Activated effector memory CD4-positive, alpha-beta T cell treated with Interleukin-2 at 50 U/mL for 16 hours (primary cell): ENCODE data around the gene ERAP2.
"Not testable (repeated sequence)": the region's sequence is repeated elsewhere in the genome, so short reads cannot be mapped to it uniquely, and the experiment has no call there.

Experiments used
- DNase-seq: peaks from one replicate; pipeline ENCODE4 v3.0.0-alpha.2; 2020

ERAP2 gene

GRCh38 chr5:96901841-96902240 lies 25.5 kb downstream of the ERAP2 start:
- DNase-seq: no peak

- no peak for DNase-seq
Measured at GRCh38 chr5:96902876-96903275, 26.6 kb downstream of the ERAP2 start.

GRCh38 chr5:96903300-96903699 lies 27.0 kb downstream of the ERAP2 start:
- no peak for DNase-seq

DNA sequence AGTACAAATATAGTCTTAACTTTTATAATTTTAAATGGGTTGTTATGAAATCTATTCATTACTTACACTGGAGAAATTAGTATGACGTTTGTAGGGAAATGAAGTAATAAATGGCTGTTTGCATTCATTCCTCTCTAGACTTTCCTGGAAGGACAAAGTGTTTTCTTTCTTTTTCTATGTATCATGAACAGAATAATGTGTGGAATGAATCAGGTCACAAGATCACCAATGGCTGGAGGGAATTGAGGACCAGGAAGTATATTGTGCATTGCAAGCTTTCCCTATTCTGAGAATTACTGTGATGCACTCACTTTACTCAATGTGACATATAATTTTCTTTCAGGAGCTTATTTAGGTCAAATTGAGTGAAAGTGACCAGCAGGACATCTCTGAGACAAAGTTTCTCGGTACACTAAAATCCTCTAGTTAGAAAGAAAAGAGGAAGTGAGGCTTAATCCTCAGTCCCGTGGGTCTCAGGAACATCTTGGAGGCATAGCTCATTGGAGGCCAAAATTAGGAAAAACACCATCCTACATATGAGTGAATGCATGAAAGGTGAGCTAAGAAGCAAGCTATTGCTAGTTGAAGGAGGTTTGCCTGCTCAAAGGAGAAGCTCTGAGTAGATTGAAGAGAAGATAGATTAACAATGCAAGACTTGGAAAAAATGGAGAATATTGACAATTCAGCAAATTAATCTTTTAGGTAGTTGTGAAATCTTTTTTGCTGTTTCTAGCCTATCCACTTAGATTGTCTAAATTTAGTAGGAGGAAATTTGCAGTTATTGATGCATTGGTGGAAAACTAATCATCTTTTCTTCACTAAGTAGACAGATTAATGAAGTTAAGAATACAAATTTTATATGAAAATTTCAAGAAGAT lies 28.0 kb downstream of the ERAP2 start:
- no peak for DNase-seq

DNA sequence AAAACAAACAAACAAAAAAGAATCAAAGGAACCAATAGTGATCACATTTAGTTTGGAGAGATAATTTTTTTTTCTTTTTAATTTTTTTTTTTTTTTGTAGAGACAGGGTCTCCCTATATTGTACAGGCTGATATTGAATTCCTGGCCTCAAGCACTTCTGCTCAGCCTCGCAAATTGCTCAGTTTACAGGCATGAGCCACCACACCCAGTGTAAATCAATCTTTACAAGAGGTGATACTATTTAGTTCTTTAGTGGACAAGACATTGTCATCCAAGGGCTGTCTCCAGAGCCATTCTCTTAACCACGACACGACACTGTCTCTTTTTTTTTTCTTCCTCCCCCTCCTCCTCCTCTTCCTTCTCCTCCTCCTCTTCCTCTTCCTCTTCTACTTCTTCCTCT lies 29.6 kb downstream of the ERAP2 start:
- DNase-seq: no peak

GRCh38 chr5:96909003-96909402 lies 32.7 kb downstream of the ERAP2 start:
- no peak for DNase-seq

DNA sequence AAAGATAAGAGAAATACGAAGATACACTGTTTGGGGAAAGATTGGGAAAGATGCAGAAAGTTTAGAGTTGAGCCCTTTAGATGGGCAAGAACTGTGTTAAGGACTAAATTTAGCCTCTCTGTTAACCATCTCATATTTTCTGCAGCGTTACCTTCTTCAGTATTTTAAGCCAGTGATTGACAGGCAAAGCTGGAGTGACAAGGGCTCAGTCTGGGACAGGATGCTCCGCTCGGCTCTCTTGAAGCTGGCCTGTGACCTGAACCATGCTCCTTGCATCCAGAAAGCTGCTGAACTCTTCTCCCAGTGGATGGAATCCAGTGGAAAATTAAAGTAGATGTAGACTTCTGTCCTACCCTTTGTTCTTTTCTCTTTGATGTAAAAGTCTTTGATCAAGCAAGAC lies 33.1 kb downstream of the ERAP2 start:
- DNase-seq: no peak

- no peak for DNase-seq
Measured at GRCh38 chr5:96911139-96911538, 34.8 kb downstream of the ERAP2 start.

- no peak for DNase-seq
Measured at GRCh38 chr5:96913233-96913632, 36.9 kb downstream of the ERAP2 start.

DNA sequence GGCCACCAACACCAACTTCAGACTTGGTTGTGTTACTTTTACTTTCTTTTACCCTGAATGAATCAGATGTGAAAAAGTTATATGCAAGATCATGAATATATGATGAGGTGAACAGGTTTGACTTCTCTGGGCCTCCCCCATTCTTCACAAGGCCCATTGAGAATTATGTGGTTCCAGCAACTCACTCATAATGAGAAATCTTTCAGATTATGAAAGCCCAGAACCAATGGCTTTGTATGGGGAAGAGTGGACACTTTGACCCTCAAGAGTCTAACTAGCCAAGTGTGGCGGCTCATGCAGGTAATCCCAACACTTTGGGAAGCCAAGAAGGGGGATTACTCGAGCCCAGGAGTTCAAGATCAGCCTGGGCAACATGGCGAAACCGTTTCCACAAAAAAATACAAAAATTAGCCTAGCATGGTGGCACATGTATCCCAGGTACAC lies 43.5 kb downstream of the ERAP2 start:
- DNase-seq: no peak

DNA sequence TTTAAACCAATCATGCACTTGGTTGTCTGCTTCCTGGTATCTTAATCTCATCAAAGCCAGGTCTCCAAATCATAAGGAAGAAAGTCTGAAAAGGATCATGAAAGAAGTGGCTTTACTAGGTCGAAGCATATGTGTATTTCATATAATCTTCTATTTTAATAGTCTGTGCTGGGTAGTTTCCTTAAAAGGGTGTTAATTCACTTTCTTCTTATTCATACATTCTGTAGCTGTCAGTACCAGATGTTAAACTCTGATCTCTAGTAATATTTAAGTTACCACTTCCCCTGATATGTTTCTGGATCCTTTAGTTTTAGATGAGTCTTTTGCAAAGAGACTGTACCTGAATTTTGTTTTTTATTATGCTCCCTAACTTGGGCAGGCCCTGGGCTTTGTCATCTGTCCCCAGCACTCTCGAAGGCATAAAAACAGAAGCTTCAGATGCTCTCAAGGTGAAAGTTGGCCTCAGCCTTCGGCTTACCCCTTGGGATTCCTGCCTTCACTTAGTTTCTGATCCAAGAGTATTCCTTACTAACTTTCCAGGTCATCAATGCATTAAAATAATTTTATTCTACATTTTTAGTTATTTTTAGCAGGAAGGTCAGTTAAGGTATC lies 44.5 kb downstream of the ERAP2 start:
- no peak for DNase-seq

DNA sequence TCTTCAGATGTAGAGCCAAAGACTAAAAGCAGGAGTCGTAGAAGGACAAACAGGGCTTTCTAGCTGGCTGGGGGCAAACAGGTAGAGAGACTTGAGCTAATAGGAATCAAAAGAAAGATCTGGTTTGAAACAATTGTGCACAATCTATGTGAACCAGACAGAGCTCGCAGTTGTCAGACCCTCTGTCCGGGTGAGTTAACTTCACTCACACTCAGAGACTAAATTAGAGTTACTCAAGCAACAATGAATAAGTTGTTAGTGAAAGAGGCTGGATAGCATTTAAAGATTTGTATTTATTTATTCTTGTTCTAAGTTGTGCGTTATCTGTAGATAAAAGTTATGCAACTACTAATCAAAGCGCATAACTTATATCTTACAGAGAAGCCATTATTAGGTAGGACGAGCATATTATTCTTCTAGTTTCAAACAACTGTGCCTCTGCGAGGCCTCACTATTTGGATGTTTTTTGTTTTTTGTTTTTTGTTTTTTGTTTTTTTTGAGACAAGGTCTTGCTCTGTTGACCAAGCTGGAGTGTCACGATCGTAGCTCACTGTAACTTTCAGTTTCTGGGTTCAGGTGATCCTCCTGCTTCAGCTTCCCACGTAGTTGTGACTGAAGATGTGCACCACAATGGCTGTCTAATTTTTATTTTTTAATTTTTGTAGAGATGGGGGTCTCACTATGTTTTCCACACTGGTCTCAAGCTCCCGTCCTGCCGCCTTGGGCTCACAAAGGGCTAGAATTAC lies 46.4 kb downstream of the ERAP2 start:
- no peak for DNase-seq

- no peak for DNase-seq
Measured at GRCh38 chr5:96924016-96924443, 47.7 kb downstream of the ERAP2 start.

DNA sequence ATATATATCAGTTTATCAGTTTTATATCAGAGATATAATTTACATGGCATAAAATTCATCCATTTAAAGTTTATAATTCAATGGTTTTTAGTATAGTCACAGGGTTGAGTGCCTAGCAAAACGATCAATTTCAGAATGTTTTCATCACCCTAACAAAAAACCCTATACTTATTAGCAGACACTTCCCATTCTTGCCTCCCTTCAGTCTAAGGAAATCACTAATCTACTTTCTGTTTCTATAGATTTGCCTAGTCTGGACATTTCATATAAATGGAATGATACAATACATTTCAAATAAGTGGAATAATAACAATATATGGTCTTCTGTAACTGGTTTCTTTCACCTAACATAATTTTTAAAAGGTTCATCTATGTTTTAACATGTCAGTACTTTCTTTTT lies 50.0 kb downstream of the ERAP2 start:
- DNase-seq: no peak

- no peak for DNase-seq
Measured at GRCh38 chr5:96927008-96927407, 50.7 kb downstream of the ERAP2 start.

DNA sequence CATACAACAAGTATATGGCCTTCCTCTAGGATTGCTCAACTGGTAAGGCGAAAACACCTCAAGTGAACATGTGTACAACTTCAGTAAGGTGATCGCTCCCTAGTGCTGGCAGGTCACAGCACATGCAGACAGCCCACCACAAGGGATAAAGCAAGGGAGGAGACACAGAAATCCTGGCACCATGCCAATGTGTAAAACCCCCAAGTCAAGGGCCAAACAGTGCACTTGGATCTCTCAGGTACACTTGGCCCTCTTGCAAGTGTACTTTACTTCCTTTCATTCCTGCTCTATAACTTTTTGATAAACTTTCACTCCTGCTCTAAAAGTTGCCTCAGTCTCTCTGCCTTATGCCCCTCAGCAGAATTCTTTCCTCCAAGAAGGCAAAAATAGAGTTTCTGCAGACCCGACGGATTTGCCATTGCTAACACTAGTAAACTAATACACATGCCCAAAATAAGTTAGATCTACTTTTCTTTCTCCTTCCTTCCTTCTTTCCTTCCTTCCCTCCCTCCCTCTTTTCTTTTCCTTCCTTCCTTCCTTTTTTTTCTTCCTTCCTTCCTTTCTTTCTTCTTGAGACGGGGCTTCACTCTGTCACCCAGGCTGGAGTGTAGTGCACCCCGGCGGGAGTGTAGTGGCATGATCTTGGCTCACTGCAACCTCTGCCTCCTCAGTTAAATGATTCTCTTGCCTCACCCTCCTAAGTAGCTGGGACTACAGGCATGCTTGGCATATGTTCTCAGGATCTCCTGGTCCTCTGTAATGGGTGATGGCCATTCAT lies 52.8 kb downstream of the ERAP2 start:
- no peak for DNase-seq

DNA sequence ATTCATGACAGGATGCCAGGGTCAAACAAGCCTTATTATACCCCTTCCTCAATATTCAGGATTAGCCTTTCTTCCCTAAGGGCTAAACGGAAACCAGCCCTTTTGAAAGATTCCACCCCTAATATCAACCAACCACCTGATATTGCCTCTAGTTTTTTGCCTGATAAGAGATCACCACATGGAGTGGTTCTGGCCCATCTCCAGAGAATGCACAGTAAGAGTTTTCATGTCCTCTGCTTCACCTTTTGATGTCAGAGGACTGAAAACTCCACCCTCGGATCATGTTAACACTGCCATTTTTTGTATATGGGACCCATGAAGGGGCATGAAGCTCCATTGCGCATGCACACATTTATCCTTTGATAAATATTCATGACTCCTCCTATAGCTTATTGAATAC lies 53.8 kb downstream of the ERAP2 start:
- DNase-seq: no peak

GRCh38 chr5:96930589-96930988 lies 54.3 kb downstream of the ERAP2 start:
- DNase-seq: no peak

DNA sequence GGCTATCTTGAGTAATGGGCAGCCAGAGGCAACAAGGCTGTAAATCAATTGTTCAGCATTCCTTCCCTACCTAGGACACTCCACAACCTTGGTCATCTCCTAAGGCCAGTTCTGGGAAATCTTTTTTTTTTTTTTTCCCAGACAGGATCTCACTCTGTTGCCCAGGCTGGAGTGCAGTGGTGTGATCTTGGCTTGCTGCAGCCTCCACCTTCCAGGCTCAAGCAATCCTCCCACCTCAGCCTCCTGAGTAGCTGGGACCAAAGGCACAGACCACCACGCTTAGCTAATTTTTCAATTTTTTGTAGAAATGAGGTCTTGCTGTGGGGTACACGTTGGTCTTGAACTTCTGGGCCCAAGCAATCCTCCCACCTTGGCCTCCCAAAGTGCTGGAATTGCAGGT lies 54.7 kb downstream of the ERAP2 start:
- not testable (repeated sequence) for DNase-seq

GRCh38 chr5:96931605-96932004 lies 55.3 kb downstream of the ERAP2 start:
- DNase-seq: no peak

DNA sequence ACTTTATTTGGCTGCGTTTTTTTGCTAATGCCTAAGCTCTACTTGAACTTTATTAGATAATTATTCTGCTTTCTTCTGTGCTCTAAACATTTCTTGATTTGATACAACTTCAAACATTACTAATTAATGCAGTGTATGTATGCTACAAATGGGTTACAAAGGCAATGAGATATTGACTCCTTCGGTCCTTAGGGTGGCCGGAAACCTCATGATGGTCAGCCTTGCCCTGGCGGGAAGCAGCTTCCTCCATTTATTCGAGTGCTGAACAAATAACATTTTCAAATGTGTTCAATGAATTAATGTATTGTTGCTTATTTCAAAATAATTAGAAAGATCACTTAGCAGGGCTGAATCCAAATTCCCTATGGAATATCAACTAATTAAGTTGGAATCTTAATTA lies 55.7 kb downstream of the ERAP2 start:
- no peak for DNase-seq

DNA sequence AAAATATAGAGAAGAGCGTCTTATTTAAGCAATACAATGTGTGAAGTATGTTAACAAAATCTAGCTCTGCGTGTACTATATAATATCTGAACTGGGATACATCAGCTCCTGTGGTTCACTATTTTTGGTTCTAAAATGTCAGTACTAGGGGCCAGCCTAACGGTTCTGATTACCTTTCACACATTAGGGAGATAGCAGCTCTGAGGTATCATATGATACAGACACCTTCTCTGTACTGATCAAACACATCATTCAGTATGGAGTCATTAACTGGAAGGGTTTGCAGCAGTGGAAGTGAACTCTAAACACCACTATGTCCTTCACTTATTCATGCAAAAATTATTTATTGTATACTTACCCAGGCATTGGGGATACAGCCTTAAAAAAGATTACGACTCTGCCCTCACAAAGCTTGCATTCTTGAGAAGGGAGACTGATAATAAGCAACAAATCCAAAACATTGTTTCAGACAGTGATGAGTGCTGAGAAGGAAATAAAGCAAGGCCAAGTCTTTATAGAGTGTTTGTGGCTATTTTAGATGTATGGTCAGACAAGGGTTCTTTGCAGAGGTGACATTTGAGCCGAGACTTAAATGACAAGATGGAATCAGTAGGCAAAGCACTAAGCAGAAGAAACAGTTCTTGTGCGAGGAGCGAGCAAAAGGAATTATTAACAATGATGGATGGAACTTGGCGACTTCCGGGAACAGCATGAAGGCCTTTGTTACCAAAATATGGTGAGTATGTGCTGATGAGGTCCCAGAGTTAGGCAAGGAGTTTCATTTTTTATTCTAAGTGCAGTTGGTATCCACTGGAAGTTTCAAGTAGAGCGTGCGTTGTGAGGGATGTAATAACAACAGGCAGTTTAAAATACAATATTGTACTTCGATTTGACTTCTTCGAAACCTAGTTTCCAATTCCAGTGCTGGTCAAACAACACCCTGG lies 57.7 kb downstream of the ERAP2 start:
- DNase-seq: no peak
